ENCODE results near the gene MRPL50. TPM values are rescaled to one million over a fixed set of nuclear protein-coding genes. Genes with fewer than 3 reads are reported as not detected.

Gene MRPL50
- total and polyA plus RNA-seq, 9 of the 15 experiments (the other 6 are each of a cell fraction or from before 2014, with no cell fraction given): 17.5 to 107 (median 37.4) TPM

DNA sequence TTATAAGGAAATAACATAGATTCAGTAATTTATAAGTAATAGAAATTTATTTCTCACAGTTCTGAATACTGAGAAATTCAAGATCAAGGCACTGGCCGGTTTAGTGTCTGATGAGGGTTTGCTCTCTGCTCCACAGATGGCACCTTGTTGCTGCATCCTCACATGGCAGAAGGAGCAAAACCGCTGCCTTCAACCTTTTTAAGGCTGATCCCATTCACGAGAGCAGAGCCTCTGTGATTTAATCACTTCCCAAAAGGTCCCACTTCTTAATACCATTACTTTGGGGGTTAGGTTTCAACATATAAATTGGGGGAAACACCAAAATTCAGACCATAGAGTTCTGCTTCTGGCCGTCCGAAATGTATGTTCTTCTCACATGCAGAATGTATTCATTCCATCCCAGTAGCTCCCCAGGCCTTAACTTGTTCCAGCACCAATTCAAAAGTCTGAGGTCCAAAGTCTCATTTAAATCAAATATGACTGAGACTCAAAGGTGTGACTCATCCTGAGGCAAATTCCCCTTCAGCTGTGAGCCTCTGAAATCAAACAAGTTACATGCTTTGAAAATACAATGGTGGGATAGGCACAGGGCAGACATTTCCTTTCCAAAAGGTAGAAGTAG, 44.2 kb downstream of the MRPL50 start:
- FAIRE-seq (no peak), DNase-seq (ENCODE audit: extremely low read depth in 1 of 4, low spot score in 3 of 4) (no peak), ATAC-seq (no peak)
- Histone ChIP-seq H3K36me3 (ENCODE audit: control insufficient read depth, insufficient read depth, low read length) (no peaks in the 10 kb centered on the region), H3K9ac (ENCODE audit: insufficient read depth in 1 of 2, low read depth in 2 of 2, low read length in 2 of 2) (no peak overlapping the region), H3K27me3 (ENCODE audit: control insufficient read depth in 2 of 2, insufficient read depth in 2 of 2, low read length in 2 of 2) (no peaks in the 10 kb centered on the region), H3K4me2 (ENCODE audit: insufficient read depth, low read length) (no peak overlapping the region), H3K79me2 (ENCODE audit: control insufficient read depth, insufficient read depth, low read length) (no peaks in the 10 kb centered on the region), H3K9me3 (replicated peaks; ENCODE audit: control insufficient read depth, insufficient read depth, low read depth, low read length) (no peaks in the 10 kb centered on the region; the same call in 1 of the 2 replicates), H3K4me3 (no peak overlapping the region), H3K4me1 (replicated peaks in 1 of 2; ENCODE audit: control insufficient read depth in 2 of 2, insufficient read depth in 2 of 2, low read length in 2 of 2) (peaks cover 0 to 5% of the 10 kb centered on the region in 2 experiments; a peak in 3 of 5 replicates), H3K9me1 (ENCODE audit: control insufficient read depth, insufficient read depth, low read length) (no peaks in the 10 kb centered on the region), H2AFZ (ENCODE audit: low read depth, low read length) (no peak overlapping the region), H4K20me1 (replicated peaks; ENCODE audit: control insufficient read depth, insufficient read depth, low read length) (no peaks in the 10 kb centered on the region), H3K27ac (ENCODE audit: extremely low read depth, low read depth, low read length) (no peak overlapping the region)
- in situ Hi-C loops (cut with MboI) (no loop called here), intact Hi-C loops (cut with micrococcal nuclease) (no loop called here)
- CTCF ChIA-PET (ENCODE audit: low intra/inter-chr PET ratio): no interaction called here
- whole genome bisulfite sequencing (ENCODE audit: insufficient coverage, low coverage, missing lambda C conversion rate): 57% methylated on average over 5 of the region's 5 CpGs
- POLR2A ChIA-PET: no interaction called here
- BruUV-seq (replicated peaks): no TSS peak
- TF ChIP-seq POLR2H (tag; IDR thresholded peaks at IDR 0.05; ENCODE audit: low read depth) (no peak), TAL1 (IDR thresholded peaks at IDR 0.05) (no peak), RBBP5 (IDR thresholded peaks at IDR 0.05; ENCODE audit: borderline replicate concordance, insufficient read depth, low read length, poor library complexity, severe bottlenecking) (no peak), PHB2 (IDR thresholded peaks at IDR 0.05; ENCODE audit: low read depth) (no peak), GABPA (tag; conservative IDR thresholded peaks at IDR 0.05; ENCODE audit: low read depth) (no peak), TBL1XR1 (IDR thresholded peaks at IDR 0.05; ENCODE audit: low read length in 2 of 2) (no peak), ZKSCAN1 (IDR thresholded peaks at IDR 0.05; ENCODE audit: low read depth, low read length) (no peak)

Measured in K562 (cell line).